Right atrium auricular region (tissue), 2 donors: ENCODE measurements around the gene PPP2R3B. TPM values are rescaled to one million over a fixed set of nuclear protein-coding genes. Genes with fewer than 3 reads are reported as not detected.

ENCODE experiments used
- DNase-seq: peaks from one replicate; pipeline ENCODE4 v3.0.0-alpha.2; 2019; ENCODE audit warnings: low spot score
- H3K27ac ChIP-seq, 2 donors: fragments of 200-600 bp; sonication (generic); 1 replicate in 1 of 2; 2 replicates in 1 of 2; pipeline ENCODE4 v1.5.1; 2016 to 2019
- H3K27me3 ChIP-seq, 2 donors: fragments of 200-600 bp; sonication (generic); one replicate each; pipeline versions ENCODE4 v1.5.1 to v1.6.0; 2017 to 2019
- H3K36me3 ChIP-seq: fragments of 200-600 bp; sonication (generic); one replicate; pipeline ENCODE4 v1.5.1; 2016
- H3K4me1 ChIP-seq, 2 donors: fragments of 200-600 bp; sonication (generic); one replicate each; pipeline versions ENCODE4 v1.5.1 to v1.6.0; 2017 to 2019
- H3K4me3 ChIP-seq, 2 donors: fragments of 200-600 bp; sonication (generic); 1 replicate in 1 of 2; 2 replicates in 1 of 2; pipeline ENCODE4 v1.5.1; 2017 to 2019; ENCODE audit warnings: mild to moderate bottlenecking in 1 of 2, moderate library complexity in 1 of 2
- H3K9me3 ChIP-seq, 2 donors: fragments of 200-600 bp; sonication (generic); one replicate each; pipeline ENCODE4 v1.5.1; 2019
- CTCF ChIP-seq, 2 donors: fragments of 200-600 bp; sonication (generic); IDR thresholded peaks; one replicate each; pipeline ENCODE4 v1.5.1; 2019; ENCODE audit warnings: antibody characterized with exemption in 2 of 2
- total RNA-seq, 2 donors: library from RNA; depleted of rRNA; stranded (reverse); fragments of >200 nt; gene quantifications; one replicate each; pipeline ENCODE4 v1.1.0, GENCODE V29; 2016

The PPP2R3B gene
- total RNA-seq, 2 donors from 2014 or later: 58.6 to 70.1 TPM

GRCh38 chrX:367866-368265, 18.8 kb downstream of the PPP2R3B start:
- Histone ChIP-seq H3K4me1 (peaks cover 0 to 36% of the 10 kb centered on the region in 2 donors), H3K4me3 (no peak overlapping the region), H3K27ac (peak overlapping the region; percentile 88 to 95), H3K9me3 (no peaks in the 10 kb centered on the region), H3K27me3 (no peaks in the 10 kb centered on the region), H3K36me3 (no peaks in the 10 kb centered on the region)
- DNase-seq: no peak
- no peak for TF ChIP-seq CTCF (IDR thresholded peaks at IDR 0.05)

- no peak overlapping the region for H3K4me3 ChIP-seq
- no peak for TF ChIP-seq CTCF (IDR thresholded peaks at IDR 0.05)
- H3K9me3 ChIP-seq: no peaks in the 10 kb centered on the region
- H3K27ac ChIP-seq: peak overlapping the region; percentile 88 to 95
- H3K4me1 ChIP-seq: peaks cover 0 to 31% of the 10 kb centered on the region in 2 donors
- no peaks in the 10 kb centered on the region for H3K36me3 ChIP-seq
- DNase-seq: no peak
- H3K27me3 ChIP-seq: no peaks in the 10 kb centered on the region
Observed at GRCh38 chrX:367349-367748, 19.4 kb downstream of the PPP2R3B start.

GRCh38 chrX:363621-364375, 22.9 kb downstream of the PPP2R3B start:
- Histone ChIP-seq H3K4me1 (peaks cover 0 to 10% of the 10 kb centered on the region in 2 donors), H3K36me3 (peaks cover 25% of the 10 kb centered on the region), H3K4me3 (no peak overlapping the region), H3K27ac (peak overlapping the region in 1 of 2 donors; percentile 16), H3K9me3 (peaks cover 0 to 20% of the 10 kb centered on the region in 2 donors), H3K27me3 (no peaks in the 10 kb centered on the region)
- TF ChIP-seq CTCF (IDR thresholded peaks at IDR 0.05): no peak
- DNase-seq: no peak

GRCh38 chrX:362937-363620, 23.6 kb downstream of the PPP2R3B start:
- no peak for DNase-seq
- Histone ChIP-seq H3K27ac (no peak overlapping the region), H3K9me3 (peaks cover 0 to 20% of the 10 kb centered on the region in 2 donors), H3K4me3 (no peak overlapping the region), H3K27me3 (no peaks in the 10 kb centered on the region), H3K4me1 (peaks cover 0 to 6% of the 10 kb centered on the region in 2 donors), H3K36me3 (peaks cover 27% of the 10 kb centered on the region)
- TF ChIP-seq CTCF (IDR thresholded peaks at IDR 0.05): no peak

- no peak overlapping the region for H3K4me3 ChIP-seq
- H3K27ac ChIP-seq: no peak overlapping the region
- TF ChIP-seq CTCF (IDR thresholded peaks at IDR 0.05): no peak
- peaks cover 0 to 20% of the 10 kb centered on the region in 2 donors for H3K9me3 ChIP-seq
- H3K4me1 ChIP-seq: no peaks in the 10 kb centered on the region
- peaks cover 31% of the 10 kb centered on the region for H3K36me3 ChIP-seq
- H3K27me3 ChIP-seq: no peaks in the 10 kb centered on the region
- no peak for DNase-seq
Observed at GRCh38 chrX:362351-362750, 24.4 kb downstream of the PPP2R3B start.
